ENCODE measurements around the gene C11orf54. TPM values are rescaled to one million over a fixed set of nuclear protein-coding genes. Genes with fewer than 3 reads are reported as not detected.

The C11orf54 gene
- total RNA-seq, 1 experiment from 2014 or later = 37.2 TPM

GRCh38 chr11:93733474-93733873 is 8.0 kb upstream of the C11orf54 start:
- H3K4me3 ChIP-seq = no peak overlapping the region
- H3K27ac ChIP-seq = peak overlapping the region; percentile 99
- peaks cover 92% of the 10 kb centered on the region for H3K36me3 ChIP-seq (ENCODE audit: low read depth)
- H3K4me1 ChIP-seq (replicated peaks; ENCODE audit: insufficient read depth) = peaks cover 33% of the 10 kb centered on the region
- no peak for TF ChIP-seq CTCF (conservative IDR thresholded peaks at IDR 0.05)
- TF ChIP-seq EZH2 (IDR thresholded peaks at IDR 0.05; ENCODE audit: low read depth) = no peak
- no peak overlapping the region for H3K4me2 ChIP-seq
- intact Hi-C loops (cut with micrococcal nuclease; ENCODE audit: unreplicated experiment) = no loop called here
- peaks cover 100% of the 10 kb centered on the region for H3F3A ChIP-seq (ENCODE audit: insufficient read depth, low read depth)
- no peak overlapping the region for H2AFZ ChIP-seq
- peaks cover 66% of the 10 kb centered on the region for H3K79me2 ChIP-seq (ENCODE audit: low read depth)
- no peaks in the 10 kb centered on the region for H3K9me2 ChIP-seq (ENCODE audit: insufficient read depth)
- BruUV-seq (replicated peaks) = no TSS peak
- no peaks in the 10 kb centered on the region for H3K27me3 ChIP-seq (ENCODE audit: insufficient read depth, low read depth)
- POLR2A ChIA-PET (ENCODE audit: unreplicated experiment) = no interaction called here
- H4K20me1 ChIP-seq (ENCODE audit: insufficient read depth) = peaks cover 100% of the 10 kb centered on the region
- CTCF ChIA-PET = no interaction called here
- no peak for DNase-seq
- no peaks in the 10 kb centered on the region for H3K9me3 ChIP-seq (ENCODE audit: insufficient read depth, low read depth)

- CTCF ChIA-PET = no interaction called here
- peaks cover 39% of the 10 kb centered on the region for H3K4me1 ChIP-seq (replicated peaks; ENCODE audit: insufficient read depth)
Observed at GRCh38 chr11:93734427-93735222, 6.8 kb upstream of the C11orf54 start.

GRCh38 chr11:93735627-93736026 is 5.8 kb upstream of the C11orf54 start:
- TF ChIP-seq EZH2 (IDR thresholded peaks at IDR 0.05; ENCODE audit: low read depth) = no peak
- no peak for TF ChIP-seq CTCF (conservative IDR thresholded peaks at IDR 0.05)
- peak overlapping the region; percentile 98 for H3K4me2 ChIP-seq
- H3K27me3 ChIP-seq (ENCODE audit: insufficient read depth, low read depth) = no peaks in the 10 kb centered on the region
- peaks cover 94% of the 10 kb centered on the region for H4K20me1 ChIP-seq (ENCODE audit: insufficient read depth)
- ChIA-PET CTCF (no interaction called here), POLR2A (ENCODE audit: unreplicated experiment) (no interaction called here)
- peaks cover 100% of the 10 kb centered on the region for H3K36me3 ChIP-seq (ENCODE audit: low read depth)
- H3K27ac ChIP-seq = peak overlapping the region; percentile 99
- H3K4me3 ChIP-seq = peak overlapping the region; percentile 81; the same call in 1 of the 2 replicates
- no TSS peak for BruUV-seq (replicated peaks)
- H3K9me3 ChIP-seq (ENCODE audit: insufficient read depth, low read depth) = no peaks in the 10 kb centered on the region
- peaks cover 87% of the 10 kb centered on the region for H3K79me2 ChIP-seq (ENCODE audit: low read depth)
- no peak overlapping the region for H2AFZ ChIP-seq
- intact Hi-C loops (cut with micrococcal nuclease; ENCODE audit: unreplicated experiment) = no loop called here
- DNase-seq = no peak
- H3K9me2 ChIP-seq (ENCODE audit: insufficient read depth) = no peaks in the 10 kb centered on the region
- peaks cover 100% of the 10 kb centered on the region for H3F3A ChIP-seq (ENCODE audit: insufficient read depth, low read depth)
- H3K4me1 ChIP-seq (replicated peaks; ENCODE audit: insufficient read depth) = peaks cover 39% of the 10 kb centered on the region

More at GRCh38 chr11:93734427-93735222, 6.8 kb upstream of the C11orf54 start:
- H3K9me2 ChIP-seq (ENCODE audit: insufficient read depth) = no peaks in the 10 kb centered on the region
- peaks cover 100% of the 10 kb centered on the region for H4K20me1 ChIP-seq (ENCODE audit: insufficient read depth)
- H3K4me3 ChIP-seq = no peak overlapping the region
- no peak for DNase-seq
- H3K4me2 ChIP-seq = peak overlapping the region; percentile 98
- peaks cover 100% of the 10 kb centered on the region for H3F3A ChIP-seq (ENCODE audit: insufficient read depth, low read depth)
- intact Hi-C loops (cut with micrococcal nuclease; ENCODE audit: unreplicated experiment) = no loop called here
- no peak overlapping the region for H2AFZ ChIP-seq
- POLR2A ChIA-PET (ENCODE audit: unreplicated experiment) = interaction anchor here (0.6 kb wide), 1 partner anchor 19 kb away, joined by 3 read pairs; no protein-coding TSS in a partner anchor
- H3K9me3 ChIP-seq (ENCODE audit: insufficient read depth, low read depth) = no peaks in the 10 kb centered on the region
- TF ChIP-seq CTCF (conservative IDR thresholded peaks at IDR 0.05) = no peak
- TF ChIP-seq EZH2 (IDR thresholded peaks at IDR 0.05; ENCODE audit: low read depth) = no peak
- H3K27ac ChIP-seq = peak overlapping the region; percentile 99
- H3K36me3 ChIP-seq (ENCODE audit: low read depth) = peaks cover 100% of the 10 kb centered on the region
- H3K27me3 ChIP-seq (ENCODE audit: insufficient read depth, low read depth) = no peaks in the 10 kb centered on the region
- BruUV-seq (replicated peaks) = no TSS peak
- H3K79me2 ChIP-seq (ENCODE audit: low read depth) = peaks cover 77% of the 10 kb centered on the region
